Thymus (tissue), 11 donors: ENCODE data around the gene NATD1. TPM values are rescaled to one million over a fixed set of nuclear protein-coding genes. Genes with fewer than 3 reads are reported as not detected.

Experiments used
- DNase-seq, 9 donors: peaks; one replicate each; pipeline ENCODE4 v3.0.0-alpha.2; 2013; ENCODE audit warnings: low spot score in 9 of 9, low read depth in 6 of 9, missing footprints in 1 of 9
- H3K27ac ChIP-seq, 2 donors: one replicate each; pipeline ENCODE4 v1.5.1; 2013; ENCODE audit warnings: control low read depth in 1 of 2, low read depth in 1 of 2, low read length in 1 of 2, mild to moderate bottlenecking in 1 of 2, moderate library complexity in 1 of 2
- H3K27me3 ChIP-seq, 2 donors: one replicate each; pipeline ENCODE4 v1.5.1; 2013; ENCODE audit warnings: low read length in 1 of 2; ENCODE audit not compliant: control insufficient read depth in 2 of 2, insufficient read depth in 1 of 2
- H3K36me3 ChIP-seq, 2 donors: one replicate each; pipeline ENCODE4 v1.5.1; 2013; ENCODE audit warnings: low read length in 1 of 2, mild to moderate bottlenecking in 1 of 2, moderate library complexity in 1 of 2; ENCODE audit not compliant: control insufficient read depth in 2 of 2, insufficient read depth in 2 of 2
- H3K4me1 ChIP-seq, 2 donors: one replicate each; pipeline ENCODE4 v1.5.1; 2013; ENCODE audit warnings: low read length in 2 of 2; ENCODE audit not compliant: control insufficient read depth in 2 of 2, insufficient read depth in 2 of 2
- H3K4me3 ChIP-seq, 2 donors: one replicate each; pipeline ENCODE4 v1.5.1; 2013; ENCODE audit warnings: low read length in 2 of 2, control low read depth in 1 of 2, mild to moderate bottlenecking in 1 of 2
- H3K9me3 ChIP-seq, 2 donors: one replicate each; pipeline ENCODE4 v1.5.1; 2013; ENCODE audit warnings: low read length in 1 of 2, mild to moderate bottlenecking in 1 of 2; ENCODE audit not compliant: control insufficient read depth in 2 of 2, insufficient read depth in 1 of 2
- WGBS: extraction: QIAGEN DNeasy Blood & Tissue Kit; methylation state at CpG from one replicate; pipeline ENCODE4 v1.1.7; 2013; 5-methylcytosine and 5-hydroxymethylcytosine counted together
- polyA plus RNA-seq: library from polyadenylated mRNA; stranded (reverse); fragments of 200-250 nt; gene quantifications from one replicate; pipeline ENCODE4 v1.2.3, GENCODE V29; 2013
- total RNA-seq: library from RNA; stranded (reverse); fragments of 120-200 nt; gene quantifications from one replicate; pipeline ENCODE4 v1.2.4, GENCODE V29; 2013
- donor health status: healthy.

The NATD1 gene
- total and polyA plus RNA-seq, 2 donors: 2.7 to 4.8 TPM

DNA sequence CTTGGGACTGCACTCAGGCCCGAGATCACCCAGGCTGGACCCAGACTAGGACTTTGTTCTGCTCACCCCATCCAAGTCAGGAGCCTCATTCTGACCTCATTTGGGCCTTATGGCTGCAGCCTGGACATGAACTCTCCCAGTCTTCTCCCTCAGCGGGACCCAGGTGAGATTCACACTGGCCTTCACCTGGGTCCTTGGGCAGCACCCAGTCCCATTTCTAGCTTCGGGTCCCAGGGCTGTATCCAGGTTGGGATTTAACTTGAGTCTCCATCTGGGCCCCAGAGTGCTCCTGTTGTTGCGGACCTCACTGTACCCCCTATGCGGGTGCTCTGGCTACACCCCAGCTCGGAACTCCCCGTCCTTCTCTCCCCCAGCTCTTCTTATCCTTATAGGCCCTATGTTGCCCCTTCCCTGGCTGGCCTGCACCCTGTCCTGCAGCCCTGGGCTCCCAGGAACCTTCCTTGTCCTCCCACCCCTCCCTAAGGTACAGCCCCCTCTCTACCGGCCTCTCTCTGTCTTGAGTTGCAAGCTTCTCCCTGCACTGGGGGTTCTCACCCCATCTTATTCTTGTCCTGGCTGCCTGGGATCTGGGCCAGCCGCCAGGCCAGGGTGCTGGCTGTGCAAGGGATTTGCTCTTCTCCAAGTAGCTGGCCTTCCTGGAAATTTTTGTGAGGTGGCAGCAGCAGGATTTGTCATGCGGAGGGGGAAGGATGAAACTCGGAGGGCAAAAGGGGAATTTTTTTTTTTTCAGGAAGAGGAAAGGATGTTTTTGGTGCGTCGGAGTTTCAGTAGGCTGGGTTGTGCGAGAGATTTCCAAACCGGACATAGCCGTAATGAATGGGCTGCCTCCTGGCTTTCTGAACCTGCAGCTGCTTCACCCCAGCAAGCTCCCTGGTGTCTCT is 32.2 kb upstream of the NATD1 start:
- no peaks in the 10 kb centered on the region for H3K9me3 ChIP-seq
- H3K4me1 ChIP-seq: peaks cover 39 to 50% of the 10 kb centered on the region in 2 donors
- no peaks in the 10 kb centered on the region for H3K36me3 ChIP-seq
- peak in 1 of 9 donors; percentile 43 for DNase-seq
- 19% methylated on average over 16 of the region's 16 CpGs for WGBS
- peak overlapping the region; percentile 91 to 92 for H3K27ac ChIP-seq
- H3K27me3 ChIP-seq: peaks cover 3 to 20% of the 10 kb centered on the region in 2 donors
- H3K4me3 ChIP-seq: peak overlapping the region; percentile 71 to 98

DNA sequence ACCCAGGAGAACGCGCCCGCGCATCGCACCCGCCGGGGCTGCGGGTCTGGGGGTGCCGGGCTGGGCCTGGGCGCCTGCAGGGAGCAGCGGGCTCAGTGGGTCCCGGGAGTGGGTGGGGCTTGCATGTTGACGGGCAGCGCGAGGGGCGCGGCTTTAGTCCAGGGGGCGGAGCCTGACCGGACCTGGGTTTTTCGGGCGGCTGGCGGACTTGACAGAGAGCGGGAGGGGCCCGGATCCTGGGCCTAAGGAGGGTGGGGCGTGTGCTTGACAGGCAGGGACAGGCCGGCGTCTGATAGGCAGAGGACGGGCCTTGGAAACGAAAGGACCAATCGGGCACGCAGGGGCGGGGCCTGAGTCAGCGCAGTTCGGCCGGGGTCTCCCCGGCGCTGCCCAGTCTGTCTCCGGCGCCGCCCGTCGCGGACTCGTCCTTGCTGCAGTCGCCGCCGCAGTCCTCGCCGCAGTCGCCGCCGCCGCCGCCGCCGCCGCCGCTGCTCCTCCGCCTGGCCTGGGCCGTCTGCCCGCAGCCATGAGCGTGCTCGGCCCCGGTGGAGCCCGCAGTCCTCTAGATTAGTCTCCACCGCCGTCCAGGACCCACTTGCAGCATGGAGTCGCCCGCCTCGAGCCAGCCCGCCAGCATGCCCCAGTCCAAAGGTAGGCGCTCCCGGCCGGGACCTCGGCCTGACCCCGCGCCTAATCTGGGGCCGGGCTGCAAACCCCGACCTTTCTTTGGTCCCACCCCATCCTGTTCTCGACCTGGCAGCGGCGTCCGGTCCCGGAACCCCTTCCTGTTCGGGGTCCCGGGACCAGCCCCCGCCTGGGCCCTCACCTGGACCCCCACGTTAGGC is 31.3 kb upstream of the NATD1 start, which contains the start of gene MAP2K3:
TSS of gene MAP2K3 (plus strand) at position 393 of the 845 bp plus-strand sequence. CDS start at position 603, 210 bp downstream.
- H3K27me3 ChIP-seq: peaks cover 3 to 20% of the 10 kb centered on the region in 2 donors
- peak within 1 kb of the TSS; percentile 91 to 92 for H3K27ac ChIP-seq
- WGBS: under 1% methylated on average over 88 of the region's 88 CpGs
- DNase-seq: peak in 8 of 9 donors; percentile 74 to 96 (median 92)
- H3K4me3 ChIP-seq: peak within 1 kb of the TSS; percentile 71 to 98
- H3K4me1 ChIP-seq: peaks cover 43 to 58% of the 10 kb centered on the region in 2 donors
- no peaks in the 10 kb centered on the region for H3K36me3 ChIP-seq
- H3K9me3 ChIP-seq: no peaks in the 10 kb centered on the region

DNA sequence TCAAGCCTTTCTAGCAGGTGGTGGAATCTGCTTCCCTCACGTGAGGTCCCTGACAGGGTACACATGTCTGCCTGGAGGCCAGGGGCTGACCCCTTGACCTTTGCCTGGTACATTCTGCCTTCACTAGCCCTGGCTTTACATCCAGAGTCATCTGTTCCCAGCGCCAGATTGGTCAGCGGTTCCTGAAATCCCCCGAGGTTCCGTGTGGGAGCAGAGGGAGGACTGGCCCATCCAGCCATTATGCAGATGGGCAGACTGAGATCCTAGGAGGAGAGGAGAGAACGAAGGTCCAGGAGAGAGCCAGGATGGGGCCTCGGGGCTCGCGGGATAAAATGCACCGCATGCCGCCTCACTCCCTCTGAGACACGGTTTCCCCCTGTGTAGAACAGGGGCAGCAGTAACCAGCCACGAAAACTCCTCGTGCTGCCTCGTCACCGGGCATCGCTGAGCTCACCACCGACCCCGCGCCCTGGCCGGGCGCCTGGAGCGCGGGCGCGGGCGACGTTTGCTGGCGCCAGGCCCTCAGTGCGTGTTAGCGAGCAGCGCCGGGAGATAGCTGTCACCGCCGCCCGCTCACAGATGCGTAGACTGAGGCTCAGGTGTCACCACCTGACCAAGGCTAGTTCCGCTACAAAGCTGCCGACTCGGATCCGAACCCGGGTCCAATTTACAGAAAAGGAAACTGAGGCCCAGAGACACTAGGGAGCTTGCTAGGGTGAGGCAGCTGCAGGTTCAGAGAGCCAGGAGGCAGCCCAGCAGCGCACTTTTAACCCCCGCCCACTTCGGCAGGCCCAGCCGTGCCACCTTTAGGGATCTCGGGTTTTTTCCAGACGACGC is 30.5 kb upstream of the NATD1 start:
- Histone ChIP-seq H3K4me1 (peaks cover 44 to 62% of the 10 kb centered on the region in 2 donors), H3K9me3 (no peaks in the 10 kb centered on the region), H3K36me3 (no peaks in the 10 kb centered on the region), H3K27me3 (peaks cover 3 to 20% of the 10 kb centered on the region in 2 donors), H3K4me3 (peak overlapping the region; percentile 71 to 98), H3K27ac (peak overlapping the region in 1 of 2 donors; percentile 78)
- DNase-seq: no peak
- WGBS: 27% methylated on average over 49 of the region's 49 CpGs

DNA sequence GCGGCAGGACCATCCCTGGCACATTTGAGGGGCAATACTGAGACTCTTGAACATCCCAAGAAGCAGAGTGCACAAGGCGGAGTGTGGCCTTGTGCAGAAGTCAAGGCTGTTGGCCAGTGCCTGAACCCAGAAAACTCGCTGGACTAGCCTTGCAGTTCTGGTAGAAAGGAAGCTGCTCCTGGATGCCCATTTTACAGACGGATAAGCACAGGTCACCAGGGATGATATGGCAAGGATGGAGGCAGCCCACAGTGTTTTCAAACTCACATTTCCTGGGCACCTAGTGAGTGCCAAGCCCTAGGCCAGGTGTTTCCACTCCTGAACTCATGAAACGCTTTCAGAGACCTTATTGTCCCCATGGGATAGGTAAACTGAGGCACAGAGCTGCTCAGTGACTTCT is 29.6 kb upstream of the NATD1 start:
- no peaks in the 10 kb centered on the region for H3K9me3 ChIP-seq
- no peaks in the 10 kb centered on the region for H3K36me3 ChIP-seq
- no peak for DNase-seq
- 82% methylated on average over 5 of the region's 5 CpGs for WGBS
- no peak overlapping the region for H3K27ac ChIP-seq
- peaks cover 43 to 61% of the 10 kb centered on the region in 2 donors for H3K4me1 ChIP-seq
- H3K27me3 ChIP-seq: peaks cover 3 to 20% of the 10 kb centered on the region in 2 donors
- no peak overlapping the region for H3K4me3 ChIP-seq

DNA sequence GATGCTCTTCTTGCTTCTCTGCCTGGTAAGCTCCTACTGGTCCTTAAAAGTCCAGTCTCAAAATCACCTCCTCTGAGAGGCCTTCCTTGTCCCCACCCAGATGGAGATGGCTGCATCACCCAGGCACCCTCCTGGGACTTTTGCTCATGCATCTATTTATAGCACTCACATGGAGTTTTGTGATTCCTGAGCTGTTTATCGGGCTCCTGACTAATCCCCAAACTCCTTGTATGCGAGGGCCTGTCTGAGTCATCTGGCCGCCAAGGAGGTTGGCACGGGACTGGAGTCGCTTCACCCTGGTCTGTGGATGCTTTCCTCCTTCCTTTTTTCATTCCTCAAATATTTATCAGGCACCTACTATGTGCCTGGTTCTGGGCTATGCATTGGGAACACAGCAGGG is 29.0 kb upstream of the NATD1 start:
- peaks cover 37 to 59% of the 10 kb centered on the region in 2 donors for H3K4me1 ChIP-seq
- no peak overlapping the region for H3K27ac ChIP-seq
- no peak overlapping the region for H3K4me3 ChIP-seq
- peaks cover 3 to 20% of the 10 kb centered on the region in 2 donors for H3K27me3 ChIP-seq
- WGBS: 98% methylated on average over 5 of the region's 5 CpGs
- DNase-seq: no peak
- H3K36me3 ChIP-seq: no peaks in the 10 kb centered on the region
- no peaks in the 10 kb centered on the region for H3K9me3 ChIP-seq

DNA sequence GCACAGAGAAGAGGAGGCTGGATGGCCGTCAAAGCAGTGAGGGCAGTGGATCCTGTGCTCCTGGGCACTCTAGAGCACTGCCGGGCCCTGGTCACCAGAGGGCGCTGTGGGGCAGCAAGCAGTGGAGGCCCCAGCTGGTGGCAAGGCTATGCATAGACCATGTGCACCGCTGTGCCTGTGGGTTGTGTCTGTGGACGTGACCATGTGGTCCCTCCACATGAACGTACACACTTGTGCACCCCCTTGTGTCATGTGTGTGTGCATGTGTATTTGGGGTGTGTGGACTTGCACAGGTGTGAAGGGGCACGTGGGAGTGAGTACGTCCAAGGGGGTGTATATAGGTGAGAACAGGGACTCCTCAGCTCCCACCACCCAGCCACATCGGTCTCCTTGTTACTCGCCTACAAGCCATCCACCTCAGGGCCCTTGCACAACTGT is 26.9 kb upstream of the NATD1 start:
- DNase-seq: peak in 8 of 9 donors; percentile 60 to 89 (median 80)
- H3K36me3 ChIP-seq: no peaks in the 10 kb centered on the region
- no peak overlapping the region for H3K4me3 ChIP-seq

DNA sequence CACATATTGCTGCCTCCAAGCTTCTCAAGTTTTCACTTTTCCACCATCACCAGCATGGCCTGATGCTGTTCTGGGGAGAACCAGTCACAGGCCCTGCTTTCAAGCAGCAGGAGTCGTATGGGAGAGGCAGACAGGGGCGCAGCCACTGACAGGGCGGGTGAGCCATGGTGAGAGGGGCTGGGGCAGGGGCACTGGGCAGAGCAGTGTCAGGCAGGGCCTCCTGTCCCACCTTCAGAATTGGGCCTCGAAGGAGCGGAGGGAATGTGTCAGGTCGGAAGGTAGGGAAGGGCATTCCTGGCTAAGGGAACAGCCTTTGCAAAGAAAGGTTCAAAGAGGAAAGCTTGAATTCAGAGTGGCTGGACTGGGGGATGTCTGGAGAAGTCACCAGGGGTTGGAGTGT is 26.4 kb upstream of the NATD1 start:
- 91% methylated on average over 6 of the region's 6 CpGs for WGBS
- Histone ChIP-seq H3K4me3 (no peak overlapping the region), H3K36me3 (no peaks in the 10 kb centered on the region), H3K27ac (no peak overlapping the region), H3K4me1 (peaks cover 29 to 50% of the 10 kb centered on the region in 2 donors), H3K27me3 (peaks cover 6 to 43% of the 10 kb centered on the region in 2 donors), H3K9me3 (no peaks in the 10 kb centered on the region)
- no peak for DNase-seq

More for the DNA sequence above, 26.9 kb upstream of the NATD1 start:
- 37% methylated on average over 10 of the region's 10 CpGs for WGBS
- no peaks in the 10 kb centered on the region for H3K9me3 ChIP-seq
- peaks cover 29 to 49% of the 10 kb centered on the region in 2 donors for H3K4me1 ChIP-seq
- no peak overlapping the region for H3K27ac ChIP-seq
- peaks cover 6 to 37% of the 10 kb centered on the region in 2 donors for H3K27me3 ChIP-seq

DNA sequence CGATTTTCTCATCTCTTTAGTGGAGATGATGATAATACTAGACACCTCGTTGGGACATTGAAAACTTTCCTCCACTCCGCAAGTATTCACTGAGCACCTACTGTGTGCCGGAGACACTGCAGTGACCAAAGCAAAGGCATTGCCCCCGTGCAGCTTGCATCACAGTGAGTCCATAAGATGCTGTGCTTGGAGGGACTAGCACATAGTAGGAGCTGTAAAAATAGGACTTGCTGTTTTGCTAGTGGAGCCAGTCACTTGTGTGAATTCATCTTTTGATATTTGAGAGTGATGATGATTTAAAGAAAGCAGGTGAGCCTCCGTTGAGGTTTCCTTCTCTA is 26.0 kb upstream of the NATD1 start:
- Histone ChIP-seq H3K4me1 (peaks cover 28 to 50% of the 10 kb centered on the region in 2 donors), H3K27ac (peak overlapping the region in 1 of 2 donors; percentile 80), H3K27me3 (peaks cover 6 to 45% of the 10 kb centered on the region in 2 donors), H3K4me3 (no peak overlapping the region), H3K9me3 (no peaks in the 10 kb centered on the region), H3K36me3 (no peaks in the 10 kb centered on the region)
- WGBS: 94% methylated on average over 6 of the region's 6 CpGs
- no peak for DNase-seq
